GM06990 (cell line): ENCODE results near the gene ATXN10.

Experiments used
- DNase-seq: peaks from one replicate; pipeline ENCODE4 v3.0.0-alpha.2; 2011; ENCODE audit not compliant: insufficient read length; ENCODE audit errors: extremely low read depth
- H3K27me3 ChIP-seq: replicated peaks from 2 replicates; pipeline ENCODE4 v1.6.0; 2011; ENCODE audit warnings: low read length; ENCODE audit not compliant: control insufficient read depth, insufficient read depth
- H3K36me3 ChIP-seq: 2 replicates; pipeline ENCODE4 v1.5.1; 2011; ENCODE audit warnings: low read length; ENCODE audit not compliant: control insufficient read depth, insufficient read depth
- H3K4me3 ChIP-seq: replicated peaks from 2 replicates; pipeline ENCODE4 v1.5.1; 2011; ENCODE audit warnings: low read depth, mild to moderate bottlenecking, control low read depth, low read length
- TF ChIP-seq, protein P1 (sequence below): IDR thresholded peaks from 2 replicates; pipeline ENCODE4 v1.5.1; 2011; ENCODE audit warnings: low read length, control low read depth, mild to moderate bottlenecking, inconsistent platforms; ENCODE audit not compliant: insufficient read depth, poor library complexity, severe bottlenecking

ATXN10 gene

DNA sequence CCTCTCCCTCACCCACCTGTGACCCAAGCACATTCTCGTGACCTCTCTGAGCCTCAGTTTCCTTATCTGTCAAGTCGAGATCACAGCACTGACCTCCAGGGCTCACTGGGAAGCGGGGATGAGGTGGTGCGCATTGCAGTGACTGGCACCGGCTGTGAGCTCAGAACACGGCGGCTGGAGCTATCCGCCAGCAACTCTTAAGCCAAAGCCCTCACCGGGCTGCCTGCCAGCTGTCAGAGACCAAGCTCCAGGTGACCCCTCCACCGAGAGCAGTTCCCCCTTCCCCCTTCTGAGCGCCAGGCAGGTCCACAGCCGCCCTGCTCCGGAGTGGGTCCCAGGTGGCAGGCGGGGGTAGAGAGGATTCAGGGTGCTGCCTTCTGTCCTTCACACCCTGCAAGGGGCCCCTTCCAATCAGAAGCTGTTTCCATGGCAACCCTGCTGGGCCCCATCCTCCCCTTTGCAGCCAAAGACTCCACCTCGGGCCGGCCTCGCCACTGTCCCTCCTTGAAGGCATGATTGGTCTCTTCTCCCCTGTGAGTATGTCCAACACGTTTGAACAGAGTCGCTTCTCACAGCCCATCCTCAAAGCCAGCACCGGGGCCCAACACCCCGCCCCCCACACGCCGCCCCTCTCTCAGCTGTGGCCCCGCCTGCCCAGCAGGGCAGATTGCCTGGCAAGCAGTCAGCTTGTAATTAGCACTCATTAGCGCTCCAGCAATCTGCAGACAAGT, 206.6 kb downstream of the ATXN10 start:
- no peaks in the 10 kb centered on the region for H3K36me3 ChIP-seq
- H3K4me3 ChIP-seq: no peak overlapping the region
- H3K27me3 ChIP-seq: peaks cover 2% of the 10 kb centered on the region; the same call in 1 of the 2 replicates
- TF ChIP-seq, protein P1, sequence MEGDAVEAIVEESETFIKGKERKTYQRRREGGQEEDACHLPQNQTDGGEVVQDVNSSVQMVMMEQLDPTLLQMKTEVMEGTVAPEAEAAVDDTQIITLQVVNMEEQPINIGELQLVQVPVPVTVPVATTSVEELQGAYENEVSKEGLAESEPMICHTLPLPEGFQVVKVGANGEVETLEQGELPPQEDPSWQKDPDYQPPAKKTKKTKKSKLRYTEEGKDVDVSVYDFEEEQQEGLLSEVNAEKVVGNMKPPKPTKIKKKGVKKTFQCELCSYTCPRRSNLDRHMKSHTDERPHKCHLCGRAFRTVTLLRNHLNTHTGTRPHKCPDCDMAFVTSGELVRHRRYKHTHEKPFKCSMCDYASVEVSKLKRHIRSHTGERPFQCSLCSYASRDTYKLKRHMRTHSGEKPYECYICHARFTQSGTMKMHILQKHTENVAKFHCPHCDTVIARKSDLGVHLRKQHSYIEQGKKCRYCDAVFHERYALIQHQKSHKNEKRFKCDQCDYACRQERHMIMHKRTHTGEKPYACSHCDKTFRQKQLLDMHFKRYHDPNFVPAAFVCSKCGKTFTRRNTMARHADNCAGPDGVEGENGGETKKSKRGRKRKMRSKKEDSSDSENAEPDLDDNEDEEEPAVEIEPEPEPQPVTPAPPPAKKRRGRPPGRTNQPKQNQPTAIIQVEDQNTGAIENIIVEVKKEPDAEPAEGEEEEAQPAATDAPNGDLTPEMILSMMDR: no peak
- DNase-seq: no peak

GRCh38 chr22:45878901-45879551, 207.4 kb downstream of the ATXN10 start:
- TF ChIP-seq, protein P1: no peak
- DNase-seq: no peak
- Histone ChIP-seq H3K27me3 (peaks cover 2% of the 10 kb centered on the region; the same call in 1 of the 2 replicates), H3K4me3 (no peak overlapping the region), H3K36me3 (no peaks in the 10 kb centered on the region)

- peaks cover 2% of the 10 kb centered on the region; the same call in 1 of the 2 replicates for H3K27me3 ChIP-seq
- H3K4me3 ChIP-seq: no peak overlapping the region
- DNase-seq: no peak
- TF ChIP-seq, protein P1: no peak
- no peaks in the 10 kb centered on the region for H3K36me3 ChIP-seq
These were observed 207.9 kb downstream of the ATXN10 start for GRCh38 chr22:45879552-45879949.

DNA sequence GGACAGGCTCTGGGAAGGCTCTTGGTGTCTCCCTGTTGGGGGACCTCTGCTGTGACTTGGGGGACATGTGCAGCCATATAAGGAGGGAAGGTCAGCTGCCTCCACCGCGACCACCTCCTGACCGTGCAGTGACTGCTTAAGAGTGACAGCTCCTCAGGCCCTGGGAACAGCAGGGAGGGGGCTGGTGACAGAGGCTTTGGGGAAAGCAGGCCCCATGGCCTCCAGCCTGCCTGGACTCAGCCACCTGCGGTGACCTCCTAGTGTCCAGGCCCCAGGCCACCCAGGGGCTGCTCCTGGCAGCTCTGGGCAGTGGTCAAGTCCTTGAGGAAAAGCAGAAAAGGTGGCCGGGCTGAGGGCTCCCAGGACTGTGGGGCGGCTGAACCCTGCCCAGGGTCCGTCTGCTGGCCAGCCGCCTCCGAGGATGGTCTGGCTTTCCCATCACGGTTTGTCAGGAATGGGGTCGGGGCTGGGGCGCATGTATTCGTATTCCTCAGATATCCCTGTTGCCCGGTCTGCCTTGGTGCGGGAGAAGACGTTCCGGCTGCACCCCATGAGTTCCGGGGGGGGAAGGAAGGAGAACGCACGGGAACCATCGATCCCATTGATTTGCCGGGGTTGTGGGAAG, 208.6 kb downstream of the ATXN10 start:
- Histone ChIP-seq H3K36me3 (no peaks in the 10 kb centered on the region), H3K27me3 (peaks cover 2% of the 10 kb centered on the region; the same call in 1 of the 2 replicates), H3K4me3 (no peak overlapping the region)
- no peak for DNase-seq
- TF ChIP-seq, protein P1: no peak

DNA sequence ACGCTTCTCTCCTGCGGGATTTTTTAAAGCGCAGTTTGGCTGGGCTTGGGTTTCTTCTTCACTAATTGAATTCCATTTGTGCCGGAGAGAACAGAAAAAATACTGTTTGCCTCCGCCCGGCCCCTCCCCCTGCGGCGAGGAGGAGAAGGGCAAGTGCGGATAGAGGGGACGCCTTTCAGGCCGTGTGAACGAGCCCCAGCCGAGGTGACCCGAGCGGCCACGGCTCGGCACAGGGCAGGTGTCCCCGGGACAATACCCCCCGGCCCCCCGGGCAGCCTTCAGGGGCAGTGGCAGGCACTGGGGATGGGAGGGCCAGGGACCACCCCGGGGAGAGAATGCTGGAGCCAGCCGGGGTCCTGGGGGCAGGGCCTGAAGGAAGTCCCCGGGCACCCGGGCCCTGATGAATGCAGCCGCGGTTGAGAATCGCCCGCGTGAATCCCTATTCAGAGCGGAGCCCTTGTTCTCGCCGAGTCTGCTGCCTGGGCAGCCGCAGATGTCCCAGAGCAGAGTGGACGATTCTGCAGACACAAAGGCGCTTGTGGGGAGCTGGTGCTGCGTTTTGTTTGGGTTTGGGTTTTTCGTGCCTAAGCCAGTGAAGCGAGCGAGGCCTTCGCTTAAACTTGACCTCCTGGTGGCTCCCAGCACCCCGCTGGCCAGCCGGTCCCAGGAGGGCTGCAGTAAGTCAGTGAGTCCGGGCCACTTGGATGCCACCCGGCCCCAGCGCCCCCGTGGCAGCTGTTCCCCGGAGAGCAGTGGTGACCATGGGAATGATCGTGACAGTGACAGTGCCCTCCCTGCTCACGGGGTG, 209.3 kb downstream of the ATXN10 start:
- no peak for DNase-seq
- Histone ChIP-seq H3K27me3 (peaks cover 2% of the 10 kb centered on the region; the same call in 1 of the 2 replicates), H3K4me3 (no peak overlapping the region), H3K36me3 (no peaks in the 10 kb centered on the region)
- TF ChIP-seq, protein P1: no peak
